MM.1S (cell line): ENCODE measurements around the gene PRKCH.

Experiments
- DNase-seq: peaks from one replicate; pipeline ENCODE4 v3.0.0-alpha.2; 2015
- H2AFZ ChIP-seq: fragments of 300-600 bp; sonication (generic); 2 replicates; pipeline ENCODE4 v1.6.0; 2016; ENCODE audit warnings: antibody characterized with exemption, low read length
- H3F3A ChIP-seq: fragments of 300-600 bp; sonication (generic); 2 replicates; pipeline ENCODE4 v1.6.1; 2016; ENCODE audit warnings: mild to moderate bottlenecking, antibody characterized with exemption, low read length, moderate library complexity, mixed read lengths; ENCODE audit not compliant: insufficient read depth
- H3K27ac ChIP-seq: fragments of 300-600 bp; sonication (generic); 2 replicates; pipeline ENCODE4 v1.5.1; 2016; ENCODE audit warnings: mild to moderate bottlenecking, low read length
- H3K27me3 ChIP-seq: fragments of 300-600 bp; sonication (generic); replicated peaks from 2 replicates; pipeline ENCODE4 v1.6.0; 2016; ENCODE audit warnings: low read length; ENCODE audit not compliant: insufficient read depth
- H3K36me3 ChIP-seq: fragments of 300-600 bp; sonication (generic); replicated peaks from 2 replicates; pipeline ENCODE4 v1.6.1; 2016; ENCODE audit warnings: mild to moderate bottlenecking, low read length, mixed read lengths; ENCODE audit not compliant: insufficient read depth
- H3K4me1 ChIP-seq: fragments of 300-600 bp; sonication (generic); 2 replicates; pipeline ENCODE4 v1.6.1; 2016; ENCODE audit warnings: low read length, mixed read lengths
- H3K4me2 ChIP-seq: fragments of 300-600 bp; sonication (generic); 2 replicates; pipeline ENCODE4 v1.6.0; 2016; ENCODE audit warnings: low read depth, low read length
- H3K4me3 ChIP-seq: fragments of 300-600 bp; sonication (generic); 2 replicates; pipeline ENCODE4 v1.5.1; 2016; ENCODE audit warnings: low read length, mixed read lengths
- H3K79me2 ChIP-seq: fragments of 300-600 bp; sonication (generic); 2 replicates; pipeline ENCODE4 v1.6.1; 2016; ENCODE audit warnings: mixed run types, low read length, mixed read lengths
- H3K9ac ChIP-seq: fragments of 300-600 bp; sonication (generic); 2 replicates; pipeline ENCODE4 v1.6.1; 2016; ENCODE audit warnings: low read length, mixed read lengths
- H3K9me2 ChIP-seq: fragments of 300-600 bp; sonication (generic); replicated peaks from 2 replicates; pipeline ENCODE4 v1.6.1; 2016; ENCODE audit warnings: mild to moderate bottlenecking, low read length, mixed read lengths; ENCODE audit not compliant: insufficient read depth
- H3K9me3 ChIP-seq: fragments of 300-600 bp; sonication (generic); replicated peaks from 2 replicates; pipeline ENCODE4 v1.6.1; 2016; ENCODE audit warnings: mild to moderate bottlenecking, low read length, mixed read lengths; ENCODE audit not compliant: insufficient read depth
- H4K20me1 ChIP-seq: fragments of 300-600 bp; sonication (generic); 2 replicates; pipeline ENCODE4 v1.6.1; 2016; ENCODE audit warnings: mild to moderate bottlenecking, low read length, moderate library complexity, mixed read lengths; ENCODE audit not compliant: insufficient read depth
- CTCF ChIP-seq: fragments of 300-600 bp; sonication (generic); IDR thresholded peaks from 2 replicates; pipeline ENCODE4 v1.5.1; 2016; ENCODE audit warnings: antibody characterized with exemption, low read length, mixed read lengths
- EZH2 ChIP-seq: fragments of 300-600 bp; sonication (generic); optimal IDR thresholded peaks from 2 replicates; pipeline ENCODE3; 2017; ENCODE audit warnings: low read depth, mild to moderate bottlenecking, antibody characterized with exemption, low read length, mixed read lengths
- EZH2phosphoT487 ChIP-seq: fragments of 300-600 bp; sonication (generic); IDR thresholded peaks from 2 replicates; pipeline ENCODE4 v1.6.1; 2018; ENCODE audit warnings: antibody characterized with exemption, low read length

Gene PRKCH

GRCh38 chr14:61551384-61551783 lies 230.0 kb downstream of the PRKCH start:
- Histone ChIP-seq H3K9ac (no peak overlapping the region), H3K4me1 (0 out of 2 replicates have a peak, but pooled peaks cover 5% of the 10 kb centered on the region)

GRCh38 chr14:61552241-61552640 lies 230.9 kb downstream of the PRKCH start:
- no peak overlapping the region for H3K4me3 ChIP-seq
- H3K9me3 ChIP-seq: no peaks in the 10 kb centered on the region
- no peak overlapping the region for H3K4me2 ChIP-seq
- DNase-seq: no peak
- no peaks in the 10 kb centered on the region for H3K9me2 ChIP-seq
- H3K27ac ChIP-seq: no peak overlapping the region
- H3K9ac ChIP-seq: no peak overlapping the region
- H2AFZ ChIP-seq: no peak overlapping the region
- H3K79me2 ChIP-seq: no peaks in the 10 kb centered on the region
- H3F3A ChIP-seq: no peaks in the 10 kb centered on the region
- H4K20me1 ChIP-seq: no peaks in the 10 kb centered on the region
- H3K27me3 ChIP-seq: no peaks in the 10 kb centered on the region
- no peaks in the 10 kb centered on the region for H3K36me3 ChIP-seq
- 0 out of 2 replicates have a peak, but pooled peaks cover 5% of the 10 kb centered on the region for H3K4me1 ChIP-seq
- TF ChIP-seq CTCF (no peak), EZH2 (no peak), EZH2phosphoT487 (no peak)

More at GRCh38 chr14:61551384-61551783, 230.0 kb downstream of the PRKCH start:
- Histone ChIP-seq H3K9me3 (no peaks in the 10 kb centered on the region), H3K27ac (no peak overlapping the region), H3K4me2 (no peak overlapping the region), H3K36me3 (no peaks in the 10 kb centered on the region), H3K9me2 (no peaks in the 10 kb centered on the region), H3K27me3 (no peaks in the 10 kb centered on the region), H4K20me1 (no peaks in the 10 kb centered on the region), H3K79me2 (no peaks in the 10 kb centered on the region), H2AFZ (no peak overlapping the region), H3K4me3 (no peak overlapping the region), H3F3A (no peaks in the 10 kb centered on the region)
- no peak for TF ChIP-seq EZH2phosphoT487
- no peak for TF ChIP-seq CTCF
- no peak for TF ChIP-seq EZH2
- no peak for DNase-seq

- no peaks in the 10 kb centered on the region for H3K79me2 ChIP-seq
- TF ChIP-seq EZH2 (no peak), CTCF (no peak), EZH2phosphoT487 (no peak)
- no peaks in the 10 kb centered on the region for H3K36me3 ChIP-seq
- H3K9ac ChIP-seq: no peak overlapping the region
- H3K9me3 ChIP-seq: no peaks in the 10 kb centered on the region
- no peaks in the 10 kb centered on the region for H3K27me3 ChIP-seq
- no peak overlapping the region for H3K4me3 ChIP-seq
- DNase-seq: no peak
- H3K27ac ChIP-seq: no peak overlapping the region
- H3F3A ChIP-seq: no peaks in the 10 kb centered on the region
- H2AFZ ChIP-seq: no peak overlapping the region
- 0 out of 2 replicates have a peak, but pooled peaks cover 5% of the 10 kb centered on the region for H3K4me1 ChIP-seq
- H4K20me1 ChIP-seq: no peaks in the 10 kb centered on the region
- H3K4me2 ChIP-seq: no peak overlapping the region
- H3K9me2 ChIP-seq: no peaks in the 10 kb centered on the region
These were observed 232.6 kb downstream of the PRKCH start for GRCh38 chr14:61553730-61554641.
